Head of caudate nucleus (tissue), 42 donors: Measurements from ENCODE around the gene PASK.
A peak's percentile ranks its signal among the peaks of the same experiment; 100 is the strongest.

Experiments used
- DNase-seq, 42 donors: peaks; one replicate each; pipeline versions ENCODE4 v3.0.0 to v3.0.0-alpha.2; 2020 to 2021; ENCODE audit warnings: mixed read lengths in 7 of 42
- intact Hi-C: fragments of 100-400 bp; cut with DNase I; formaldehyde crosslinking; loops from one replicate; pipeline ENCODE4 v1.15.0; 2022

Gene PASK

DNA sequence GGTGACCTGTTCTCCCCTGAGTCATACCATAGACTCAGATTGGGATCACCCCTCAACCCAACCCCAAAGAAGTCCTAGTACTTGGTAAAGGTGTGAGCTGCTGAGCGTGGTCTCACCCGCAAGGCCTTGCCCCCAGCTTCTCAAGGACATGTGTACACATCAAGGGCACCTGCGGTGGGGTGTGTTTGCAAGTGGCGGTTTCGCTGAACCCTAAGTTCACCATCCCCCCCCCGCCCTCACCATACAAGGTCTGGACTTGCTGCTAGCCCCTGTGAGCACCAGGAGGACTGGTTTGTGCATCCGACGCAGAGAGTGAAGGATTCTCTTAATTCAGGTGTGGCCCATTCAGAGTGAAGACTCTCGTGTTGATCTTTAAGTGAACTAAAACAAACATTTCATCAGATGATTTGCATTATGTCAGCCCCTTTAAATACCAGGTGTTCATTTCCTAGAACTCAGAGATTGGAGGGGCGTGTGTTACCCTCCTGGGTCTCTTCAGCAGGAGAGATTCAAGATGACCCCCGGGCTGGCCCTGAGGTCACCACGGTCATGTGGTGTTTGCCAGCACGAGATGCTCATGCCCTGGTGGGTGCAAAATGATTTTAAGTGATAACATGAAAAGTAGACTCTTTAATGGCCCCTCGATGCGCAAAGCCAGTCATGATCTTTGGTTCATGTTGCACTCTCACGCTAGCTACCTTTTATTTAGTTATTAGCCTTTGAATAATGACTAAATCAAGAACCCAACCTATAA, 75.0 kb downstream of the PASK start:
- peak in 6 of 42 donors; percentile 3 to 26 (median 18) for DNase-seq
- intact Hi-C loops, result no loop called here

DNA sequence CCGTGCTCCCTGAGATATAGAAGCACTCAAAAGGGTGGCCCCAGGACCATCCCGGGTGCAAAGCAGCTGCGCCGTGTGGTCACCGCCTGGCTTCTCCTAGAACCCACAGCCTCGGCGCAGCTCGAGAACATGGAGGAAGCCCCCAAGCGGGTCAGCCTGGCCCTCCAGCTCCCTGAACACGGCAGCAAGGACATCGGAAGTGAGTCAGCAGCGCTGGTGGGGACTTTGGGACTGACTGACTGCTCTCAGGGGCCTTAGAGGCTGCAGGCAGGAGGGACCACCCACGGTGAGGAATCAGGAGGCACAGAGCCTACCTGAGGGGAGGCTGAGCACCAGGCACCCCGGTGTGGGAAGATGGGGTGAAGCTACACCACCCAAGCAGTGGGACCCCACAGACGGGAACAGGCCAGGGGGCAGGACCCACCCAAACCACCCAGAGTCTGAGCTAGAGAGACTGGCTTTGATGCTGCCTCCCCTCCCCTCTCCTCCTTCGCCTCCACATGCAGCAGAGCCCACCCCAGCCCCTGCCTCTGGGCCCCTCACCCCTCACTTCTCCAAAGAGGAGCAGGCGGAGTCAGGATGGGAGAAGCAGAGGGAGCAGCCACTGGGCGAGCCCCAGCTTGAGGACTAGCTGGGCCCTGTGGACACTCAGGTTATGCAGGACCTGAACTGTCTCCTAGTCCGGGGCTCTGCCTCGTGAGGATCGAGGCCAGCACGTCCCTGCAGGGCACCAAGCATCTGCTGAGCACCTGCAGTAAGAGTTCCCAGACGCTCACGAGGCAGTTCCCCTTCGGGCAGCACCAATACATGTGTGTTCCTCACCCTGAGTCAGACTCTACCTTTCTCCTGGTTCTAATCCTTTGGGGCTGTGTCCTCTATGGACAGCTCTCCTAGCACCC, 75.9 kb downstream of the PASK start:
- intact Hi-C loops, result no loop called here
- peak in 11 of 42 donors; percentile 0 to 31 (median 7) for DNase-seq

- intact Hi-C loops, result no loop called here
- peak in 8 of 42 donors; percentile 0 to 28 (median 8) for DNase-seq
Measured at GRCh38 chr2:241072553-241073165, 76.6 kb downstream of the PASK start.

GRCh38 chr2:241072151-241072550, 77.1 kb downstream of the PASK start:
- intact Hi-C loops, result no loop called here

GRCh38 chr2:241071677-241072111, 77.6 kb downstream of the PASK start:
- DNase-seq, result peak in 10 of 42 donors; percentile 1 to 25 (median 6)
- intact Hi-C loops, result no loop called here

More at GRCh38 chr2:241072151-241072550, 77.1 kb downstream of the PASK start:
- peak in 10 of 42 donors; percentile 3 to 39 (median 12) for DNase-seq

DNA sequence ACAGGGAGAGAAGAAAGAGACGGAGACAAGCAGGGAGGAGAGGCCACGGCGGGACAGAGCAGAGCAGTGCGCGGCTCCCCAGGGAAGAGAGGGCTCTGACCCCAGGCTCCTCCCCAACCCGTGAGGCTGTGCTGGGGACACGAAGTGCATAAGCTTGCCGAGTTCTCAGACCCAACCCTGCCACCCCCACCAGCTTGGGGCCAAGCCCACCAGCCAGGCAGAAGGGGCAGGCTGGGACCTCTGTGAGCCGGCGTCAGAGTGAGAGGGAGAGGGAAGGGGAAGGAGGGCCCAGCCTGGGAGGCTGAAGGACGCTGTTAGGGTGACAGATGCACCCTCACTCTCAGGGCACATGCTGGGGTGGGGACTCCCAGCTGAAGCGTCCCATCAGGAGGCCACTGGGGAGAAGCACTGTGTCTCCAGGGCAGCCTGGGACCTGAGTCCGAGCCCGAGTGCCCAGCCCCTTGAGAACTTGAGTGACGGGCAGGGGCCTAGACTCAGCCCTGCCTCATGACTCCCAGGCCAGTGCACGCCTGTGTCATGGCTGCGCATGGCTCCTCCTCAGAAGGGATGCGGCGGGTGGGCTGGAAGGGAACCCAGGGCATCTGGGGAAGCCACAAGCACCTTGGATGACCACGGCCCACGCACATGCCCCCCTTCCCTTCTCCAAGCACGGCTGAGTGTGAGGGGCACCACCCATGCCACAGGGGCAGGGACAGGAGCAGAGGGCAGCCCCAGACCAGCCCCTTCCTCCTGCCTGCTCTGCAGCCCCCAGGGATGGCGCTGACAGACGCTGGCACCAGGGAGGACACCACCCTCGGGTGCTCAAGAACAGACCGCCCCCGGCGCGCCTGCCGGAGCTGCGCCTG, 78.2 kb downstream of the PASK start:
- DNase-seq, result peak in 11 of 42 donors; percentile 0 to 31 (median 6)
- intact Hi-C loops, result no loop called here

GRCh38 chr2:241070361-241070760, 78.9 kb downstream of the PASK start:
- peak in 7 of 42 donors; percentile 3 to 20 (median 7) for DNase-seq
- intact Hi-C loops, result no loop called here

GRCh38 chr2:241069821-241070281, 79.4 kb downstream of the PASK start:
- intact Hi-C loops, result no loop called here
- peak in 13 of 42 donors; percentile 3 to 31 (median 10) for DNase-seq

DNA sequence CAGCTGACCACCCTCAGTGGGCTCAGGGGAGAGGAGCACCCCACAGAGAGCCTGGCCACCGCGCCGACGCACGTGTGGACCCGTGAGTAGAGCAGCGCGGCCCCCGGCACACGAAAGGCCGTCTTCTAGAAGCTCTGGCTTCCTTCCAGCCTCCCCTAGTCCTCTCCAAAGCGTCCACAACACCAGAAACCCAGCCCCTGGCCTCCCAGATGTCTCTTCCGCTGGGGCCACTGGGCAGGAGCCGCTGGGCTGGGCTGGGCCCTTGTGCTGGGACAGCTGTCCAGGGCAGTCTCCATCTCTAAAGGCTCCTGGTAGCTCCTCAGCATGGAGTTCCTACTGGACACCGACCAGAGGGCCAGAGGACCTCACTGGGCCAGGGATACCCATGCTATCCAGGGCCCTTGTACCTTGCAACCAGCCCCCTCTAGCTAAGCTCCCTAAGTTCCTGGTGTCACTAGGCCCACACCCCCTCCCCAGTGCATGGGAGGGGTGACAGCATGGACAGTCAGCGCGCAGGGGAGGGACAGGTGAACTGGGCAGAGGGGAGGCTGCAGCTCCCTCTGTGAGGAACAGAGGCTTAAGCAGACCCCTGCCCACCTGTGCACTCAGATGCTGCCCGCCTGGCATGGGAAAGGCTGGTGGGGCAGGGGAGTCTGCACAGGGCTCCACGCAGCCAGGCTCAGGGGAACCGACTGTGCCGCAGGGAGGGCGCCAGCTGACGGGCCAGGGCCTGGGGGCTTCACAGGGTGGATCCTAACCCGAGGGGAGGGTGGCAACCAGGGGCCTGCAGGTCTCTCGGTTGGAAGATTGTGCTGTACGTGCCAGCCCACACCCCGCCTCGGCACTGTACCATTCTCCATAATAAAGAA, 80.1 kb downstream of the PASK start:
- intact Hi-C loops, result no loop called here
- DNase-seq, result peak in 10 of 42 donors; percentile 1 to 36 (median 10)

DNA sequence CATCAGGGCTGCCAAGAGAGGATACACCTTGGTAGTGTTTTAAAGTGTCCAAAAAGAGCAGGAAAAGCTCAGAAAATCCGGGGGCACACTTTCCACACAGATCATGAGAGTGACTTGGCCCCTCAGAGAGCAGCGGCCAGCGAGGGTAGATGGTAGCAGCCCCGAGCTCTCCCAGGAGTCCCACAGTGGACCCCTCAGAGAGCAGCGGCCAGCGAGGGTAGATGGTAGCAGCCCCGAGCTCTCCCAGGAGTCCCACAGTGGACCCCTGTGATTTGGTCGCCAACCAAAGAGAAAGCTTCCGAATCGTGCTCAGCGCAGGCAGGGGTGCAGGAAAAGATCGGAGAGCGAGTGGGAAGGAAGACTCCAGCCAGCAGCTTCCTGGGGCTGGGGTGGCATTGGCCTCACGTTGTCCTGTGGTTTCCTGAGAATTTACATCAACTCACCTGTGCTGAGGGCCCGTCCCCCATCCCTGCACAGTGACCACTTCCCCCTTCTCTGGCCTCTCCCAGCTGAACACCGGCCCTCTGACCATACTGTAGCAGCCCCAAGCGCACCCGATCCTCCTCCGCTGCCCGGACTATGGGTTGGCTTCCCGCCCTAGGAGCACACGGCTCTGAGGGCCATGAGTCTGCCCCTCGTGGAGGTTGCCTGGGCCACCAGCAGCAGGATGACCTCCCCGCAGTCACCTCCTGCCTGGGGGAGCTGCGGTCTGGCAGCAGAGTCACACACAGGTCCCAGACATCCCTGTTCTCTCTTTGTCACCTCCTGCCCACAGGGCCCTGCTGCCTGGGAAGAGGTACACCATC, 80.9 kb downstream of the PASK start:
- DNase-seq, result peak in 10 of 42 donors; percentile 0 to 29 (median 11)
- intact Hi-C loops, result no loop called here

DNA sequence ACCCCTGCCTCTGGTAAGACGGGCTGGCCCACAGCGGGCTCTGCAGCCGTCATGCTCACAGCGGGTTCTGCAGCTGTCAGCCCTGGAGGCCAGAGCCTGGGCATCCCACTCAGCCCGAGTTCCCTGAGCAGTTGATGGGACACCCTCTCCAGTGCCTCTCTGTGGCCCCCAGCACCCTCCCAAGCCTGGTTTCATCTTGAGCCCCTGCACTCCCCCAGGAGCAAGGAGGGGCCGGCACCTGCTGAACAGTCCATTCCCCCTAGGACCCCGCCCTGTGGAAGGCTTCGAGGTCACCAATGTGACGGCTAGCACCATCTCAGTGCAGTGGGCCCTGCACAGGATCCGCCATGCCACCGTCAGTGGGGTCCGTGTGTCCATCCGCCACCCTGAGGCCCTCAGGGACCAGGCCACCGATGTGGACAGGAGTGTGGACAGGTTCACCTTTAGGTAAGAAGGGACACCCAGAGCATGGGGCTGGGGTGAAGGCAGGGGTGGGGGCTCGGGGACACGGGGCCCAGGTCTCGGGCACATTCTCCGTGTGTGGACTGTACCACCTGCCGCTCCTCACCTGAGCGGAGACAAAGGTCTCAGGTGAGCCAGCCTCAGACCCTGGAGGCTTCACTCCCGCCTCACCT, 81.7 kb downstream of the PASK start:
- intact Hi-C loops, result no loop called here
- DNase-seq, result peak in 7 of 42 donors; percentile 2 to 34 (median 20)

DNA sequence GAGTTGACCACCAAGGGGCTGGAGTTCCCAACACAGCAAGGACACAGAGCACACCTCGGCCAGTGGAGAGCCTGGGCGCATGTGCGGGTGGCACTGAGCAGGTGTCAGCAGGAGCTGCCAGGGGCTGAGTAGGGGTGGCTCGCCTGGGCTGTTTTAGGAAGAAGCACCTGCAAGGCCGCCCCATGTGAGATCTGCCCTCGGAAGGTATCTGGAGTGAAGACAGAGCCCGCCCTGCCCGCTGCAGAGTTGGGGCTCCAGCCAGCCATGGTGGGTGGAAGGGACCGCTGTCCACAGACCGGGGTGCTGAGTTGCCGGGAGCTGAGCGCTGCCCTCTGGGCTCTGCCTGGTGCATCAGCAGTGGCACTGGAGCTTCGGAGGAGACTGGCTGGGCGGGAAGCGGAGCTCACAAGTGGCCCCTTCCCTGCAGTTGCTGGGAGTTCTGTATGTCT, 82.4 kb downstream of the PASK start:
- peak in 8 of 42 donors; percentile 6 to 39 (median 23) for DNase-seq
- intact Hi-C loops, result no loop called here

GRCh38 chr2:241066171-241066892, 82.9 kb downstream of the PASK start:
- intact Hi-C loops, result no loop called here
- DNase-seq, result peak in 8 of 42 donors; percentile 3 to 37 (median 18)

- intact Hi-C loops, result no loop called here
- peak in 7 of 42 donors; percentile 1 to 33 (median 22) for DNase-seq
Measured at GRCh38 chr2:241065355-241065803, 83.9 kb downstream of the PASK start.

- peak in 9 of 42 donors; percentile 4 to 27 (median 16) for DNase-seq
- intact Hi-C loops, result no loop called here
Measured at GRCh38 chr2:241064802-241065354, 84.4 kb downstream of the PASK start.
